Ishikawa (cell line): ENCODE results near the gene WDR54.

Source experiments
- CEBPB ChIP-seq: IDR thresholded peaks from 2 replicates; pipeline ENCODE4 v1.6.1; 2012
- CREB1 ChIP-seq: IDR thresholded peaks from 2 replicates; pipeline ENCODE4 v1.6.1; 2012; ENCODE audit warnings: low read depth
- EGR1 ChIP-seq: IDR thresholded peaks from 2 replicates; pipeline ENCODE4 v1.6.1; 2012
- EP300 ChIP-seq: IDR thresholded peaks from 2 replicates; pipeline ENCODE4 v1.6.1; 2012; ENCODE audit warnings: borderline replicate concordance
- FOXM1 ChIP-seq: IDR thresholded peaks from 2 replicates; pipeline ENCODE4 v1.6.1; 2012; ENCODE audit warnings: low read depth, borderline replicate concordance
- NFIC ChIP-seq: IDR thresholded peaks from 2 replicates; pipeline ENCODE4 v1.6.1; 2012
- RAD21 ChIP-seq: IDR thresholded peaks from 2 replicates; pipeline ENCODE4 v1.6.1; 2012; ENCODE audit warnings: low read depth
- TAF1 ChIP-seq: IDR thresholded peaks from 2 replicates; pipeline ENCODE4 v1.6.1; 2012; ENCODE audit warnings: low read depth, mild to moderate bottlenecking
- TCF12 ChIP-seq: IDR thresholded peaks from 2 replicates; pipeline ENCODE4 v1.6.1; 2012; ENCODE audit warnings: low read depth
- TEAD4 ChIP-seq: IDR thresholded peaks from 2 replicates; pipeline ENCODE4 v1.6.1; 2012
- USF1 ChIP-seq: IDR thresholded peaks from 2 replicates; pipeline ENCODE4 v1.6.1; 2012
- YY1 ChIP-seq: IDR thresholded peaks from 2 replicates; pipeline ENCODE4 v1.6.1; 2012; ENCODE audit warnings: low read depth
- ZBTB7A ChIP-seq: IDR thresholded peaks from 2 replicates; pipeline ENCODE4 v1.6.1; 2012; ENCODE audit warnings: low read depth
- TF ChIP-seq, protein P1 (sequence below): IDR thresholded peaks from 2 replicates; pipeline ENCODE4 v1.6.1; 2012
- TF ChIP-seq, protein P2 (sequence below): IDR thresholded peaks from 2 replicates; pipeline ENCODE4 v1.6.1; 2012; ENCODE audit warnings: low read depth, mild to moderate bottlenecking

The WDR54 gene

DNA sequence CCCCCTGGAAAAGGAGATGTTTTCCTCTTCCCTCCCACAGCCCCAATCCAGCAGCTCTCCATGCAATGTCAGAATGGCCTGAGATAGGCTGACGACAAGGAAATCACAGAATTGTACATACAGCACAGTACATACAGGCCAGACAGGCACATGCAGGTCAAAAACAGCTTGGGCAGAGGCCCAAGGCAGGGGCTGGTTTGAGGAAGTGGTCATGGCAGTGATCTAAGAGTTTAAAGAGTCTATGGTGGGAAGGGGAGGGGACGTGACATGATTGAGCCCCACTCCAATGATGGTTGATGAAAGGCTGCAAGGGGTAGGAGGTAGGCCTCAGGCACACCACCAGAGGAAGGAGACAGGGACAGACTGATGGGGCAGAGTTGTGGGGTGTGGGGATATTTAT lies 45.7 kb upstream of the WDR54 start:
- no peak for TF ChIP-seq CREB1
- no peak for TF ChIP-seq NFIC
- TF ChIP-seq USF1, result no peak
- no peak for TF ChIP-seq ZBTB7A
- TF ChIP-seq RAD21, result no peak
- no peak for TF ChIP-seq YY1
- no peak for TF ChIP-seq FOXM1
- TF ChIP-seq TCF12, result no peak
- no peak for TF ChIP-seq EP300
- TF ChIP-seq TAF1, result no peak
- no peak for TF ChIP-seq CEBPB
- TF ChIP-seq, protein P1, sequence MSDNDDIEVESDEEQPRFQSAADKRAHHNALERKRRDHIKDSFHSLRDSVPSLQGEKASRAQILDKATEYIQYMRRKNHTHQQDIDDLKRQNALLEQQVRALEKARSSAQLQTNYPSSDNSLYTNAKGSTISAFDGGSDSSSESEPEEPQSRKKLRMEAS, result no peak
- TF ChIP-seq EGR1, result no peak
- TF ChIP-seq TEAD4, result no peak
- TF ChIP-seq, protein P2, sequence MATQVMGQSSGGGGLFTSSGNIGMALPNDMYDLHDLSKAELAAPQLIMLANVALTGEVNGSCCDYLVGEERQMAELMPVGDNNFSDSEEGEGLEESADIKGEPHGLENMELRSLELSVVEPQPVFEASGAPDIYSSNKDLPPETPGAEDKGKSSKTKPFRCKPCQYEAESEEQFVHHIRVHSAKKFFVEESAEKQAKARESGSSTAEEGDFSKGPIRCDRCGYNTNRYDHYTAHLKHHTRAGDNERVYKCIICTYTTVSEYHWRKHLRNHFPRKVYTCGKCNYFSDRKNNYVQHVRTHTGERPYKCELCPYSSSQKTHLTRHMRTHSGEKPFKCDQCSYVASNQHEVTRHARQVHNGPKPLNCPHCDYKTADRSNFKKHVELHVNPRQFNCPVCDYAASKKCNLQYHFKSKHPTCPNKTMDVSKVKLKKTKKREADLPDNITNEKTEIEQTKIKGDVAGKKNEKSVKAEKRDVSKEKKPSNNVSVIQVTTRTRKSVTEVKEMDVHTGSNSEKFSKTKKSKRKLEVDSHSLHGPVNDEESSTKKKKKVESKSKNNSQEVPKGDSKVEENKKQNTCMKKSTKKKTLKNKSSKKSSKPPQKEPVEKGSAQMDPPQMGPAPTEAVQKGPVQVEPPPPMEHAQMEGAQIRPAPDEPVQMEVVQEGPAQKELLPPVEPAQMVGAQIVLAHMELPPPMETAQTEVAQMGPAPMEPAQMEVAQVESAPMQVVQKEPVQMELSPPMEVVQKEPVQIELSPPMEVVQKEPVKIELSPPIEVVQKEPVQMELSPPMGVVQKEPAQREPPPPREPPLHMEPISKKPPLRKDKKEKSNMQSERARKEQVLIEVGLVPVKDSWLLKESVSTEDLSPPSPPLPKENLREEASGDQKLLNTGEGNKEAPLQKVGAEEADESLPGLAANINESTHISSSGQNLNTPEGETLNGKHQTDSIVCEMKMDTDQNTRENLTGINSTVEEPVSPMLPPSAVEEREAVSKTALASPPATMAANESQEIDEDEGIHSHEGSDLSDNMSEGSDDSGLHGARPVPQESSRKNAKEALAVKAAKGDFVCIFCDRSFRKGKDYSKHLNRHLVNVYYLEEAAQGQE, result no peak

- TF ChIP-seq CEBPB (no peak), TEAD4 (no peak), USF1 (no peak), FOXM1 (no peak), ZBTB7A (no peak), TCF12 (no peak), CREB1 (no peak), EP300 (no peak), TAF1 (no peak), EGR1 (no peak), YY1 (no peak), RAD21 (no peak), NFIC (no peak)
- TF ChIP-seq, protein P1, result no peak
- TF ChIP-seq, protein P2, result no peak
These were observed 43.5 kb upstream of the WDR54 start for GRCh38 chr2:74378007-74378406.

DNA sequence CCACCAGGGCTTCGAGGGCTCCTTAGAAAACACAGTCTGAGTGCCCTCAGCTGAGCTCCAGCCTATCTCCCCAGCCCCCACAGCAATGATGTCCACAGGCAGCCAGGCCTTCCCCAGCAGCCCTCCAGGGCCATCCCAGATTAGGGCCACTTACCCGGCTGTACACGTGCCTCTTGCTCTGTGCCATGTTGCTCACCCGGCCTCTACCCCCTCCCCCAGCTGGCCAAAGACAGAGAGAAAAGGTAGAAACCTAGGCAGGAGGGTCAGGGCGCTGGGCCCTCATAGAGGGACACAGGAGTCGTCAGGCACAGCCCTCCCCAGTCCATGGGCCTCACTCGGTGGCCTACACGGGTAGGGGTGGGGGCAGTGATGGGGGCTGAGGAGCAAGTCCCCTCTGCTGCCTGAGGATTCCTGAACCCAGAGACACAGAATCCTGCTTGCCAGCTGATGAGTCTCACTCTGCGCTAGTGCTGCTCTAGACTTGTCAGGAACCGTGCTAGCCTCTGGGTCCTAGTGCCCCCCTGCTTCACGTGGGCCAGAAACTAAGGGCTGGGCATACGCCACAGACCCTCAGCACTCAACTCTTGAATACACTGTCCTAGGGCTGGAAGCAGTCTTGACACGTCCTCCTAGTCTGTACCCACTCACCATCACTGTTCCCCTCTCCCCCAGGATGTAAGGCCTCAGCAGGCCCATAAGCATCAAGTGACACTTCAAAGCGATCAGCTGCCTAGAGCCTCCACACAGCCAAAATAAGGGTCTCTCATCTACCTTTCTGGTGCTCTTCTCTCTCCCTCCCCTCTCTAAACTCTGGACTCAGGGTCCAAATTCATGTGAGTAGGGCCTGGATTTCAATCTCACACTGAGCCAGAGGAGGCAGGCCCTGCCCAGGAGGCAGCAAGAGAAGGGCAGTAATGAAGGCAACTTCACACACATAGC lies 41.4 kb upstream of the WDR54 start, which contains the start of gene DCTN1:
TSS of gene DCTN1 (minus strand) at position 461 of the 939 bp plus-strand sequence. CDS start at position 187, 274 bp downstream.
- TF ChIP-seq USF1, result no peak
- TF ChIP-seq, protein P1, result peak; percentile 19; the same call in 1 of the 2 replicates

DNA sequence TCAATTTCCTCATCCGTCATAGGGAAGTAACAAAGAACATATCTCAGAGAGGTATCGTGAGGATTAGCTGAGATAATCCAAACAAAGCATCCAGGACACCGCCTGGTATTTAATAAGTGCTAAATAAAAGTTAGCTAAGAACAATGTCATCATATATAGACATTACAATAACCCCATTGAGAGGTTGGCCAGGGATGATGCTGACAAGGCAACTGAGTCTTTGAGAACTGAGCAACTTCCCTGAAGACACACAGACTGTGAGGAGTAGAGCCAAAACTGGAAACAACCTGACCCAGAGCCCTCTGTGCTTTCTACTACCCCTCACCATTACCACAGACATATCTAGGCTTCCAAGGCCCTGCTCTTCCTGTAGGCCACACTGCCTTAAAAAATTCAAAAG lies 39.8 kb upstream of the WDR54 start:
- TF ChIP-seq YY1, result no peak
- TF ChIP-seq, protein P1, result no peak
- TF ChIP-seq TCF12, result no peak
- TF ChIP-seq USF1, result no peak
- TF ChIP-seq ZBTB7A, result no peak
- TF ChIP-seq FOXM1, result no peak
- no peak for TF ChIP-seq TAF1

GRCh38 chr2:74383254-74383653 lies 38.3 kb upstream of the WDR54 start:
- TF ChIP-seq NFIC (no peak), CEBPB (no peak), ZBTB7A (no peak), TEAD4 (no peak), TCF12 (no peak), EGR1 (no peak)
